Kidney glomerular epithelial cell (primary cell): ENCODE results near the gene OR11H7.
"Not testable (repeated sequence)": the region's sequence is repeated elsewhere in the genome, so short reads cannot be mapped to it uniquely, and the experiment has no call there.

Source experiments
- DNase-seq: peaks from one replicate; lab custom pipeline; 2025; lab: John Stamatoyannopoulos, UW

The OR11H7 gene

DNA sequence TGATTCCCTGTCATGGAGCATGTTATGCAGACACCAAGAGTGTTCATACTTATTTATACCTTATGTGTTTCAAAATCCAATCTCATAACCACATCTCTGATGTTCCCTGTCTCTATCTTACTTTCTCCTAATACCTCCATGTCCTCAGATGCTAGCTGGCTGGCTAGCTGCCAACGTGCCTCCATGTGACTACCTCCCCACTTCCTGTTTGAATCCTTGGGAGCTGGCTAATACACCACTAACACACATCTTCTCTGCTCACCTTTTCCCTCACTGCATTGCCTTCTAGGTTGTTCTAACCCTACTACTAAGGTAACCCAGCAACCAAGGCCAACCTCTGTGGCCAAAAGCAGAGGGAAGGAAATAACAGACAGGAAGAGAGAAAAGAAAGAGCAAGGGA is 49.6 kb downstream of the OR11H7 start:
- DNase-seq = no peak

DNA sequence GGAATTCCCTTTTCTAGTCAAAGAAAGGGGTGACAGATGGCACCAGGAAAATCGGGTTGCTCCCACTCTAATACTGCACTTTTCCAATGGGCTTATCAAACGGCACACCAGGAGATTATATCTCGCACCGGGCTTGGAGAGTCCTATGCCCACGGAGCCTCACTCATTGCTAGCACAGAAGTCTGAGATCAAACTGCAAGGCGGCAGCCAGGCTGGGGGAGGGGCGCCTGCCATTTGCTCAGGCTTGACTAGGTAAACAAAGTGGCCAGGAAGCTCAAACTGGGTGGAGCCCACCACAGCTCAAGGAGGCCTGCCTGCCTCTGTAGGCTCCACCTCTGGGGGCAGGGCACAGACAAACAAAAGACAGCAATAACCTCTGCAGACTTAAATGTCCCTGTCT is 51.5 kb downstream of the OR11H7 start:
- DNase-seq = not testable (repeated sequence)
